Muscle layer of colon (tissue), 2 donors: Measurements from ENCODE around the gene KREMEN1.
A peak's percentile ranks its signal among the peaks of the same experiment; 100 is the strongest.

Source experiments
- H3K27ac ChIP-seq: one replicate; pipeline ENCODE4 v1.7.0; 2013; ENCODE audit warnings: low read depth, mild to moderate bottlenecking, low read length, moderate library complexity
- H3K27me3 ChIP-seq, 2 donors: one replicate each; pipeline ENCODE4 v1.7.0; 2013; ENCODE audit warnings: low read length in 2 of 2, mild to moderate bottlenecking in 2 of 2; ENCODE audit not compliant: insufficient read depth in 2 of 2, control insufficient read depth in 1 of 2
- H3K36me3 ChIP-seq: one replicate; pipeline ENCODE4 v1.7.0; 2013; ENCODE audit warnings: mild to moderate bottlenecking, low read length; ENCODE audit not compliant: insufficient read depth
- H3K4me1 ChIP-seq: one replicate; pipeline ENCODE4 v1.7.0; 2013; ENCODE audit warnings: mild to moderate bottlenecking, low read length; ENCODE audit not compliant: insufficient read depth
- H3K4me3 ChIP-seq, 2 donors: one replicate each; pipeline ENCODE4 v1.7.0; 2013; ENCODE audit warnings: low read length in 2 of 2, low read depth in 1 of 2, mild to moderate bottlenecking in 1 of 2, moderate library complexity in 1 of 2
- H3K9ac ChIP-seq: one replicate; pipeline ENCODE4 v1.7.0; 2013; ENCODE audit warnings: low read length
- H3K9me3 ChIP-seq: one replicate; pipeline ENCODE4 v1.7.0; 2013; ENCODE audit warnings: mild to moderate bottlenecking, low read length
- donor health status: abdominal sarcoma.
- donor health status: Adenocarcinoma of cecum.

The KREMEN1 gene

GRCh38 chr22:29071261-29072045 lies 1.4 kb upstream of the KREMEN1 start:
- Histone ChIP-seq H3K9me3 (no peaks in the 10 kb centered on the region), H3K27me3 (no peaks in the 10 kb centered on the region), H3K9ac (no peak overlapping the region), H3K4me3 (peak overlapping the region; percentile 64 to 77), H3K27ac (no peak overlapping the region), H3K36me3 (no peaks in the 10 kb centered on the region), H3K4me1 (peaks cover 18% of the 10 kb centered on the region)

- H3K9ac ChIP-seq: no peak overlapping the region
- no peaks in the 10 kb centered on the region for H3K9me3 ChIP-seq
- H3K4me1 ChIP-seq: peaks cover 18% of the 10 kb centered on the region
- H3K4me3 ChIP-seq: peak overlapping the region; percentile 64 to 77
- no peaks in the 10 kb centered on the region for H3K36me3 ChIP-seq
- no peak overlapping the region for H3K27ac ChIP-seq
- no peaks in the 10 kb centered on the region for H3K27me3 ChIP-seq
These were observed 449 bp upstream of the KREMEN1 start for GRCh38 chr22:29072193-29072978.

- no peak overlapping the region for H3K9ac ChIP-seq
These were observed 912 bp downstream of the KREMEN1 start for GRCh38 chr22:29073618-29074275.

GRCh38 chr22:29074276-29074772 lies 1.5 kb downstream of the KREMEN1 start:
- H3K27me3 ChIP-seq: no peaks in the 10 kb centered on the region
- no peaks in the 10 kb centered on the region for H3K36me3 ChIP-seq
- H3K27ac ChIP-seq: peak overlapping the region; percentile 30
- peak overlapping the region; percentile 31 to 70 for H3K4me3 ChIP-seq
- no peak overlapping the region for H3K9ac ChIP-seq
- no peaks in the 10 kb centered on the region for H3K9me3 ChIP-seq
- H3K4me1 ChIP-seq: peaks cover 21% of the 10 kb centered on the region

More at GRCh38 chr22:29073618-29074275, 912 bp downstream of the KREMEN1 start:
- Histone ChIP-seq H3K9me3 (no peaks in the 10 kb centered on the region), H3K36me3 (no peaks in the 10 kb centered on the region), H3K27ac (peak overlapping the region; percentile 30), H3K4me1 (peaks cover 18% of the 10 kb centered on the region), H3K27me3 (no peaks in the 10 kb centered on the region), H3K4me3 (peak overlapping the region; percentile 31 to 70)

- Histone ChIP-seq H3K27ac (no peak overlapping the region), H3K9me3 (no peaks in the 10 kb centered on the region), H3K4me1 (peaks cover 19% of the 10 kb centered on the region), H3K36me3 (no peaks in the 10 kb centered on the region), H3K9ac (no peak overlapping the region), H3K4me3 (no peak overlapping the region), H3K27me3 (no peaks in the 10 kb centered on the region)
These were observed 5.4 kb downstream of the KREMEN1 start for GRCh38 chr22:29078036-29078868.

GRCh38 chr22:29078869-29079207 lies 6.0 kb downstream of the KREMEN1 start:
- Histone ChIP-seq H3K9ac (no peak overlapping the region), H3K4me1 (peaks cover 19% of the 10 kb centered on the region)

GRCh38 chr22:29079218-29079901 lies 6.5 kb downstream of the KREMEN1 start:
- H3K36me3 ChIP-seq: no peaks in the 10 kb centered on the region
- no peaks in the 10 kb centered on the region for H3K27me3 ChIP-seq
- no peak overlapping the region for H3K27ac ChIP-seq
- peaks cover 15% of the 10 kb centered on the region for H3K4me1 ChIP-seq
- H3K9me3 ChIP-seq: no peaks in the 10 kb centered on the region
- H3K4me3 ChIP-seq: no peak overlapping the region
- H3K9ac ChIP-seq: no peak overlapping the region

More at GRCh38 chr22:29078869-29079207, 6.0 kb downstream of the KREMEN1 start:
- H3K9me3 ChIP-seq: no peaks in the 10 kb centered on the region
- H3K4me3 ChIP-seq: no peak overlapping the region
- H3K27ac ChIP-seq: no peak overlapping the region
- no peaks in the 10 kb centered on the region for H3K36me3 ChIP-seq
- no peaks in the 10 kb centered on the region for H3K27me3 ChIP-seq

GRCh38 chr22:29080106-29080975 lies 7.5 kb downstream of the KREMEN1 start:
- Histone ChIP-seq H3K27me3 (no peaks in the 10 kb centered on the region), H3K9me3 (no peaks in the 10 kb centered on the region), H3K4me1 (peaks cover 11% of the 10 kb centered on the region), H3K4me3 (no peak overlapping the region), H3K36me3 (no peaks in the 10 kb centered on the region), H3K9ac (no peak overlapping the region), H3K27ac (no peak overlapping the region)

- Histone ChIP-seq H3K9me3 (no peaks in the 10 kb centered on the region), H3K4me1 (peaks cover 11% of the 10 kb centered on the region), H3K36me3 (no peaks in the 10 kb centered on the region), H3K4me3 (no peak overlapping the region), H3K27ac (no peak overlapping the region), H3K9ac (no peak overlapping the region), H3K27me3 (no peaks in the 10 kb centered on the region)
These were observed 8.8 kb downstream of the KREMEN1 start for GRCh38 chr22:29081517-29082236.
